MV-4-11 (cell line): ENCODE measurements around the gene INPP5A.

Experiments used
- DNase-seq: peaks from one replicate; lab custom pipeline; 2025; lab: John Stamatoyannopoulos, UW

The INPP5A gene

DNA sequence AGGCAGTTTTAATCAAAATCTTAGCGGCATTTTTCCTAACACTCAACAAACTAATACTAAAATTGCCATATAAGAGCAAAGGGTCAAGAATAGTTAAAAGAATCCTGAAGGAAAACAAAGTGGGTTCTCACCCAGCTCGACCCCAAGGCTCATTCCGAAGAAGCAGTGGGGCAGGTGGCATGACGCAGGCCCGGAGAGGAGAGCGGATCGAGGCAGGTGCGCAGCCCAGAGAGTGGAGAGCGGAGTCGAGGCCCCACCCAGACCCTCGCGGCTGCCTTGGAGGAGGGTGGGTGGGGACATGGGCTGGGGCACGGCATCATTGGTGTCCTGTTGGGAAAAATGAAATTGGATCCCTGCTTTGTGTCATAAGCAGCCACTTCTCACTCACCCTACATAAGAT lies 109.8 kb downstream of the INPP5A start:
- DNase-seq = no peak

DNA sequence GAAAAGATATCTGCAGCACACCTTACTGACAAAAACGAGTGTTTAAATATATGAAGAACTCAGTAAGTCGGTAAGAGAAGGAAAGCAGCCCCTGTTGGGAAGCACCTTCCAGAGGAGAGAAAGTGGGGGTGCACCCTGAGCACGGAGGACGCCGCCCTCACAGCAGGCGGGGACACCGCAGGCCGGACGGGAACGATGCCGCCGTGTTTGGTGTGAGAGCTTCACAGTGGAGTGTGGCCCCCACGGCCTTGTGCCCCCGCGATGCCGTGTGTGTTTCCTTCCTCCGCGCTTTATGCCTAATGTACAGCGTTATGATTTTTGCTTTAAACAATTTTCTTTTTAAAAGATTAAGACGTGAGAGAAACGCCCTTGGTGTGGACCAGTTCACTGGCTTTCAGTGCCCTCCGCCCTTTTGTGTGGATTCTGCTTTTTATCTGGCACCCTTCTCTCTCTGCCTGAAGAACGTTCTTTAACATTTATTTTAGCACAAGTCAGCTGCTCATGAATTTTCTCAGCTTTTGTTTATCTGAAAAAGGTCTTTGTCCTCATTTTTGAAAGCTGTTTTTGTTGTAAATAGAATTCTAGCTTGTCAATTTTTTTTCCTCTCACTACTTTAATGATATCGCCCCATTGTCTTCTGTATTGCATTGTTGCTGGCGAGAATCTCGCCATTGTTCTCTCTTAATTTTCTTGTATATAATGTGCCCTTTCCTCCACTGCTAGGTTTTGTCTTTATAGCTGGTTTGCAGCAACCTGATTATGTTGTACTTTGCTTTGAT lies 110.7 kb downstream of the INPP5A start:
- DNase-seq = no peak

DNA sequence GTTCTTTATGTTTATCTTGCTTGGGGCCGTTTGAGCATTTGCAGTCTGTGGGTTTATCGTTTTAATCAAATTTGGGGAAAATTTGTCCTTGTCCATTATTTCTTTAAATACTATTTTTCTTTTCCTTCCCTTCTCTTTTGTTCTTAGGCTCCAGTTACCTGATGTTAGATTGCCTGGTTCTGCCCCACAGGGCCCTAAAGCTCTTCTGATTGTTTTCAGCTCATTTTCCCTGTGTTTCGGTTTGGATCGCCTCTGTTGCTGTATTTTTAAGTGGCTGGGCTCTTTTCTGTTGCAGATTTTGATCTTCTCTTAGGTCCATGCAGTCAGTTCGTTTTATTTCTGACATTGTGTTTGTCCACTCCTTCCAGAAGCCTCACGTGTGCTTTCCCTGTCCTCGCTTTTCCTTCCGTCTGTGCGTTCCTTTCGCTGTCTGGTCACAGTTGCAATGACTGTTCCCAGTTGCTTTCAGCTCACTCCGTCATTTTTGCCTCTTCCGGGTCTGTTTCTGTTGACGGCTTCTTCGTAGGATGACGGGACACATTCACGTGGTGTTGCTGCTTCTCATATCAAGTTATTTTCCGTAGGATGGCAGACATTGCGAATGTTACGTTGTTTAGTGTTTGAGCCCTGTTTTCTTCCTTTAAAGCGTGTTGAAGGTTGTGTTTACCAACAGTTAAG lies 111.4 kb downstream of the INPP5A start:
- DNase-seq = no peak

DNA sequence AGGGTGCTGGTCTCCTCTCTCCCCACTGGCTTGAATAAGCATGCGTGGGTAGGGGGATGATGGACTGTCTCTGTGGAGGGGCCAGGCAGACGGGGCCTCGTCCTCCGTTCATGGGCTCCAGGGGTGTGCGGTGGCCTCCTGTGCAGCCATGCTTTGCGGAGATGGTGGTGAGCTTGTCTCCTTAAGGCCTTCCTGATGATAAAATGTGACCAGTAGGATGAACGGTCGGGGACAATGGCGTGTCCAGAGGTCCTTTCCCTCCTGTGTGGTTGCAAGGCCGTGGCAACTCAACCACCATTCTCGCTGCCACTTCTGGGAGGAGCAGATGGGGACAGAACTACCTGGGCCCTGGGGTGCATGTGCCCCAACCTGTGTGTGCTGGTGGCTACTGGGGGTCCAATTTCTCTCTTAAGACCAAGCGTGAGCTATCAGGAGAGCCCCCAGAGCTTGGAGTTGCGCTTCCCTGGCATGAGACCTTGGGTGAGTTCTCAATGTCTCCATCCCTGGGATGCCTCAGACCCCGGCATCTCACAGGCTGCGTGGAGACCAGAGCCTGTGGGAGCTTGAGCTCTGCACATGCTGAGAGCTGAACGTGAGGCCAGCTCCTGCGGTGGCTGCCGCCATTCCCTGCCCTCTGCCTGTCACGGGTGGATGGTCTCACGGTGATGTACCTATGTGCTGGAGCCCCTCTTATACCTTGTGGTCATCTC lies 112.2 kb downstream of the INPP5A start:
- DNase-seq = no peak

DNA sequence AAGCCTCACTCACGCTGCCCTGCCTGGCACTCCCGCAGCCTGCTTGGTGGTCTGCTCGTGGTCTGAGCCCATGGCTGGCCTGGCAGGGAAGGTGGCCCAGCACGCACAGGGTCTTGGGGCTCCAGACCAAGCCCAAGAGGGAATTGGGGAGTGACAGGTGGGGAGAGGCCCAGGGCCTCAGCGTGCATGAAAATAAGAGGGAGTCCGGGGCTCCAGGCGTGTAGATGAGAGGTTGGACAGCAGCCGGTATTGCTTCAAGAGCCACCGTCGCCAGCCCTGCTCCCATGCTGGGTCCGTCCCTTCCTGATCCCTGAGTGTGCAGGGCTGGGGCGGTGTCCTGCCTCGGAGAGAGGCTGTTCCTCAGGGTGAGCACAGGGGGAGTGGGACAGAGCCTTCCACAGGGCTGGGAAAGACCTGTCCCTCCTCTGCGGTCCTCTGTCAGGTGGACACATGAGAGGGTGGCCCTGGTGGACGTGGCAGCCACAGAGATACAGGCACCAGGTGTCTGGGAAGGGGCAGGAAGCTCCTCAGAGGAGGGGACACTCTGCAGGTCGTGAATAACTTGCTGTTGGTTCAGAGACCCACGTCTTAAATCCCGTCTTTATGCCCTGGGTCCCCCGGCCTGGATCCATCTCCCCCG lies 113.1 kb downstream of the INPP5A start:
- no peak for DNase-seq

DNA sequence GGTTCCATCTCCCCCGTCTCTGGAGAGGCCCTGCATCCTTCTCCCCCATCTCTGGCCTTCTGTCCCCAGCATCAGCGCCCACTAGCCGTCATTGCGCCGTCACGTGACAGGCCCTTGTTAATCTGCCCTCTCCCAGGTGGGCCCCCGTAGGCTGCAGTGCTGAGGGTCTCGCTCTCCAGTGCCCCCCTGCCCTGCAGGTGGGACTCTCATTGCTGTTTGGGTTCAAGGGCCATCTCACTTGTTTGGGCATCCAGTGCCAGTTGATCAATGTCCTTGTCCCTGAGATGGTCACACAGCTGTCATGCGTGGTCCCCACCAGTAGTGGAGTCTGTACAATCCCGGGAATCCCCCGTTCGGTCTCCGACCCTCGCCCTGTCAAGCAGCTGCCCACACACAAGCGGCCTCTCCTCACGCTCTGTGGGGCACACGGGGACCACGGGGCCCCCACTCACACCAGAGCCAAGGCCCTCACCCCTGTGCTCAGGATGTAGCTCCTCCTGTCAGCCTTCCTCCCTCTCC lies 114.0 kb downstream of the INPP5A start:
- no peak for DNase-seq

DNA sequence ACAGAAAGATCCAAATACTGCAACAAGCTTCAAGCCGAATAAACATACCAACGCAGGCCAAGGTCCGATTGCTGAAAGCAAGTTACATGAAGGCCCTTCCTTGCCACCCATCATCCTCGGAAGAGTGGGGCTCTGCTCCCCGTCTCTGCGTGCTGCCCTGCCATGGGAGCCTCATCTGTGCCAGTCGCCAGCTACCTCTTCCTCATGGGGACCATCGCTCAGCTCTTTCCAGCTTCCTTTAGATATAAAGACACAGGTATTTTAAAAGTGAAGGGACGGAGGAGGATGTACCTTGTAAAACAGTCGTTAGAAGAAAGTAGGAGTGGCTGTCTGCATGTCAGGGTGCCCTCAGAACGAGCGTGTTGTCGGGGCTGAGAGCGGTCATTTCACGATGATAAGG lies 114.9 kb downstream of the INPP5A start:
- DNase-seq = no peak

DNA sequence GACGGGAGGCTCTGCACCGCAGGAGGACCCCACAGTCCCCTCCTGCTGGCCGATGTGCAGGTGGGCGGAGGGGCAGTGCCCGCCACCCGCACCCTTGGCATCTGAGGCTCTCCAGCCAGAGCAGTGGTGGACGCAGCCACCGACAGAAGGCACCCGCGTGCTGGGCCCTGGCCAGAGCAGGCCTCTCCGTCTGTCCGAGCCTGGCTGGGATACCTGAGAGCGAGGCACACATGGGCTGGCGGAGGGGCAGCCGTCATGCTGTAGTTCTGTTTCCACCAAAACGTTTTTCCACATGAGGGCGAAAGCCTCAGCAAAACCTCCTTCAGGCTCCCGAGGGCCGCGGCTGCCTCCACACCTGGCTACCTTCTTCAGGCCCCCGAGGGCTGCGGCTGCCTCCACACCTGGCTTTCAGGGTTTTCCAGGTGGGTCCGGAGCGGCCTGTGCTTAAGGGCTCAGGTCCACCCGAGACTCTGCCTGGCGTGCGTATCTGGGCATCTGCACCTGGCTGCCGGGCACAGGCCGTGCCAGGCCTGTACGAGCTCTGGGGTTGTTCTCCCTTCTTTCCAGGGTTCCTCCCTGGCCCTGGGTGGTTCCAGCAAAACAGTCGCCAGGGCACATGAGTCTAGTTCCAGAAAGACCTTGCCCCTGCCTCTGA lies 115.5 kb downstream of the INPP5A start:
- no peak for DNase-seq

DNA sequence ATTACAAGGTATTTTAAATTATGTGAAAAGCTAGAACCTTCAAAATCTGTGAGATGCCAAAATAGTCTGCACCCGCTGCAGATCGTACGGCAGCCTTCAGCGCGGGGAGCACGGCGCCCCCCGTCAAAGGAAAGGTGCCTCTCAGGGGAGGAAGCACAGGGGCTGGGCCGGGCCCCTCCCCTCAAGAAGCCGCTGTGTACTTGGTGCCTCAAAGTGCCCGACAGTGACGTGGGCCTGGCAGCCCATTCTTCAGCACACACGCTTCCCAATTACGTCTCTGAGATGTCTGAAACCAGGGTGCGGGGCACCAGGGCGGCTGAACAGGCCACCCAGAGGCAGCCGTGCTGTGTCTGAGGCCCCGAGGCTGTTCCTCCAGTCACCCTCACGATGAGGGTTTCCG lies 116.1 kb downstream of the INPP5A start:
- DNase-seq = no peak

DNA sequence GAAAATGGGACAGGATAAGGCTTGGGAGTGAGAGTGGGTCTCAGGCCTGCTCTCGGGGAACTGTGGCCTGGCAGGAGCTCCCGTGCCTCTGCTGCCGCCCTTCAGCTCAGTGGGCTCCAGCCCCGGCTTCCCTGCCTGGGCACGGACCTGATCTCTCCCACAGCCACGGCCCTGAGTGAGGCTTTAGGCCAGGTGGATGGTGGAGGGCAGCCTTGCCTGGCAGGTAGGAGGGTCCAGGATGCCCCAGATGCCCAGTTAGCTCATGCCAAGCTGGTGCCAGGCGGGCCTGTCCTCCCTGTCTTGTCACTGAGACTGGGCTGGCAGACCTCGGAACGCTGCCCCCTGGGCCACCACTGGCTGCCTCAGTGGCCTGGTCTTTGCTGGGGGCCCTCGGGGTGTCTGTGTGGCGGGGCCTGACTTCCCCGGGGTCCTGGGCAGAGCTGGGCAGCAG lies 116.6 kb downstream of the INPP5A start:
- no peak for DNase-seq

DNA sequence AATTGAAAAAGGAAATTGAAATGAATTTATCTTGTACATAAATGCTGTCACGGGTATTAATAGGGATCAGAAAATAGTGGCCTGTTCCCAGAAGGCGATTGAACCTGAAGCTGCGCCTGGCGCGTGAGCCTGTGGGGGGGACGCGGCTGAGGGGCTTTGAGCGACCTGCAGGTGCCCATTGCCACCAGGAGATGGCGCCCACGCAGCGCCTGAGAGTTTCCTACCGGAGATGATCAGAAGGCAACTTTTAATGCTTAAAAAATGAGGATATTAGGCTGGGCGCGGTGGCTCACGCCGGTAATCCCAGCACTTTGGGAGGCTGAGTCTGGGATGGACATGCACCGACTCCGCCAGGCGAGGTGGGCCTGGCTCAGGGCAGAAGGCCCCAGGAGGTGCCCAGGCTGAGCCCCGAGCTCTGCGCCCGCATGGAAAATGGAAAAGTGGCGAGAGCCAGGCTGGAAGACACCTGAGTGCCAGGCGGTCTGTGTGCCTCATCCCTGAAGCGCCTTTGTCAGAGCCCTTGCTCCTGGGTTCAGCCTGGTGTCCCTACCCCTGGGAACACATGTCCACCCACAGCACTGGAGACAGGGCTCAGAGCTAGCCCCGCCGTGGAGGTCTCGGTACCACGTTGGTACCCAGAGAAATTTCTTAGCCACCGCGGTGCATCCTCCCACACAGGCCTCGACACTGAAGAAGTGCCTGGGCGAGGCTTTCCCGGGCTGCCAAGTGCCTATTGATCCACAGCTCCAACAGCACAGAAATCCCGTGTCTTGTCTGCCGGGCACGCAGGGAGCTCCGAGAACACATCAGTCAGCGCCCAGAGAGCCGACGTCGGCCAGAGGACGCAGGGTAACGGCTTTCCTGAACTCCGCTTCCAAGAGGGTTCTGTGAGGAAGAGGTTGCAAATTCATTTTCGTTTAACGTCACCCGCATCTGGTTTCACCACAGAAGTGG lies 117.4 kb downstream of the INPP5A start:
- DNase-seq = peak; percentile 10

DNA sequence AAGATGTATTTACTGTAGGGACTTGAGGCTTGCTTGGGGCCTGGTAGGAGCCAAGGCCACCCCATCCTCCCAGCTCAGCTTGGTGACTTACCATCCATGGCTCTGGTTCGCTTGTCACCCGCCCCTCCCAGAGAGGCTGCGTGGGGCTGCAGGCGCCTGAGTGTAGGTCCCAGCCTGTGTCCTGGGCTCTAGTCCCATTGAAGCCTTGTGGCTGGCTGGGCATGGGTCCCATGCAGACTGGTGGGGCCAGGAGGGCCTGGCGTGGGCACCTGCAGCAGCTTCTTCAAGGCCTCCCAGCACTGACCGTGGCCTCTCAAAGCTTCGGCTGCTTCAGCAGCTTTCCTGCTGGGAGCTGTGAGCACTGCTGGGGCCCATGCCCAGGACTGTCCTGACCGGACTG lies 118.1 kb downstream of the INPP5A start:
- no peak for DNase-seq

DNA sequence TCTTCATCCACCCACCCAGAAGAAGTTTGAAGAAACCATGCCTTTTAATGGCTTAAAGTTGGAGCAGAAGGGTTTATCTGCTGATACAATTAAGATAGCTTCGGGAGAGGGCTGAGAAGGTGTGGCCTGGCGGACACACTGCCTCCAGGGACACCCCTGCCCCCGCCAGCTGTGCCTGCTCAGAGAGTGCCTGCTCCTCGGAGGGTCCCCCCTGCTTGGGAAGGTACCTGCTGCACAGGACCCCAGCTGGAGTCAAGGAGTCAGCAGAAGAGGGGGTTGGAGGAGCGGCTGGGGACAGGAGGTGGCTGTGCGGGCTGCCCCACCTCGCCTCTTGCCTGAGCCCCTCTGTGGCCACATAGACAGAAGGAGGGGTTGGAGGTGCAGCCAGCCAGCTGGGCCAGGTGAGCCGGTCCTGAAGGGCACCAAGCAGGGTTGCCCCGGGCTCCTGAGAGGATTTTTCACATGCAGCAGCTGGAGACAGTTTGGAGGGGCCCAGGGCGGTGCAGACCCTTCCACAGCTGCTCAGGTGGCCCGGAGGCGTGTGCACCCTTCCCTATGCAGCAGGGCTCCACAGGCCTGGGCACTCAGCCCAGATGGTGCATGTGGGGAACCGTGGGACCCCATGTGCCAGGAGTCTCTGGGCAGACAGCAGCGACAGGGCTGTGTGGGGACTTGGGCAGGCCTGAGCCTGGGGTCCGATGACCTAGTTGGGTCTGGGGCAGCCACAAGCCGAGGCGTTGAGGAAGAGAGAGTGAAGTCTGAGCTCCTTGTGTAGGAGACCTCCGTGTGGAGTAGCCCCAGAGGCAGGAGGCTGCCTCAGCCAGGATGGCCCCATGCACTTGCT lies 118.9 kb downstream of the INPP5A start:
- no peak for DNase-seq

DNA sequence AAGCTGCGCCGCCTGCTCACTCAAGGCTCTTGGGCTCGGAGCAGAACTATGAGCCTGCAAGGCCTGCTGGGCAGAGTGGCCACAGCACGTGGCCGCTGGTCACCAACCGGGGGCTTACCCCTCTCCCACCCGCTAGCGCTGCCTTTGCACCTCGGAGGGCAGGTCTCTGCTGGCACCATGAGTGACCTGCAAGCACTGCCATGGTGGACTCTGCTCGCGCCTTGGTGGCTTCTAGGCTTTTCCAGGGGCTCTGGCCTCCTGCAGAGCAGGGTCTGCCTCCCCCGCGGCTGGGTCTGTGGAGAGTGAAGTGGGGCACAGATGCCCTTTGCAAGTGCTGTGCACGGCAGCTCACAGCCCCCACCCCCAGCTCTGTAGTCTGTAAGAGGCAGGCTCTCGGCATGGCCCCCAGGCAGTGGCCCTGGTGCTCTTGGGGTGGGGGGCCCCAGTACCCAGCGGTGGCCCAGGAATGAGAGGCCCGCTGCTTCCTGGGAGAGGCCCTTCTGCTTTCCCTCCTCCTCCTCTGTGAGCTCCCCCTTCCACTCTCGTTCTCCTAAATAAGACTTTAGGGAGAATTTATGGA lies 119.6 kb downstream of the INPP5A start:
- DNase-seq = no peak

DNA sequence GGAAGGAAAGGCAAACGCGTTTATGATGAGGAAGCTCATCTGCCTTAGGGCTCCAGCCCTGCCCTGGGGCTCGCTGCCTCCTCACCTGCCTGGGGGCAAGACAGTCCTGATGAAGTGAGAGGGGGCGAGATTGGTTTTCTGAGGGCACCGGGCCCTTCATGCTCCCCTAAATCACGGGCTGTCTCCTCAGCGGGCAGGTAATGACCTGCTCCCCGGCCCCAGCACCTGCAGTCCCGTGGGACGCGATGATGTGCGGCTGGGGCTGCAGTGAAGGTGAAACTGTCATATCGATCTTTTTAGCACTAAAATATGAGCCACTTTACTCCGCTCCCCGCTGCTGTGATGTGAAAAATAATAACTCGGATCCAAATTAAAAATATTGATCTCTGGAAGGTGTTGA lies 120.2 kb downstream of the INPP5A start:
- DNase-seq = no peak

DNA sequence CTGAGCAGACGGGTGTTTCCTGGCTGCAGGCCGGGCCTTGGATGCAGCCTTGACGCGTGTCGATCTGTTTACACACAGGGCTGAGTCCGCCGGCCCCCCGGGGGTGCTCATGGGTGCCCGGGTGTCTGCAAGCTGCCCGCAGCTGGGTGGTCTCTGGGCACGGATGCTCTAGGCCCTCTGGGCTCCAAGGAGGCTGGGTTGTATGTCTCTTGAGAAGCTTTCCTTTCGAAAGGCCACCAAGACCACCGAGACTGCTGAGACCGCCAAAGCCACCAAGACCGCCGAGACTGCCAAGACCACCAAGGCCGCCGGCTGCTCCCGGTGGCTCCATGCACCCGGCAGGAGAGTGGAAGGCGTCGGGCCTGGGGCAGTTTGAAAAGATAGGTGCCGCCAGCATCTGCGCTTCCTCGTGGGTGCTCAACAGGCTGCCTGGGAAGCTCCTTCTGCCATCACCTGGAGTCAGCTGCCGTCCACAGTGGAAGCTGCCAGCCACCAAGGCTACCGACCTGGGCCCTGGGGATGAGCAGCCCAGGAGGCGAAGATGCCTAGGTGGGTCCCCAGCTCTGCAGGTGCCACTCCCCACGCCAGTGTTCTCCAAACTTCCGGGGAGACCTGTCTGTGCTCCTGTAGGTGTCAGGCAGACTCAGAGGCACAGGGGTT lies 121.1 kb downstream of the INPP5A start:
- DNase-seq = no peak

DNA sequence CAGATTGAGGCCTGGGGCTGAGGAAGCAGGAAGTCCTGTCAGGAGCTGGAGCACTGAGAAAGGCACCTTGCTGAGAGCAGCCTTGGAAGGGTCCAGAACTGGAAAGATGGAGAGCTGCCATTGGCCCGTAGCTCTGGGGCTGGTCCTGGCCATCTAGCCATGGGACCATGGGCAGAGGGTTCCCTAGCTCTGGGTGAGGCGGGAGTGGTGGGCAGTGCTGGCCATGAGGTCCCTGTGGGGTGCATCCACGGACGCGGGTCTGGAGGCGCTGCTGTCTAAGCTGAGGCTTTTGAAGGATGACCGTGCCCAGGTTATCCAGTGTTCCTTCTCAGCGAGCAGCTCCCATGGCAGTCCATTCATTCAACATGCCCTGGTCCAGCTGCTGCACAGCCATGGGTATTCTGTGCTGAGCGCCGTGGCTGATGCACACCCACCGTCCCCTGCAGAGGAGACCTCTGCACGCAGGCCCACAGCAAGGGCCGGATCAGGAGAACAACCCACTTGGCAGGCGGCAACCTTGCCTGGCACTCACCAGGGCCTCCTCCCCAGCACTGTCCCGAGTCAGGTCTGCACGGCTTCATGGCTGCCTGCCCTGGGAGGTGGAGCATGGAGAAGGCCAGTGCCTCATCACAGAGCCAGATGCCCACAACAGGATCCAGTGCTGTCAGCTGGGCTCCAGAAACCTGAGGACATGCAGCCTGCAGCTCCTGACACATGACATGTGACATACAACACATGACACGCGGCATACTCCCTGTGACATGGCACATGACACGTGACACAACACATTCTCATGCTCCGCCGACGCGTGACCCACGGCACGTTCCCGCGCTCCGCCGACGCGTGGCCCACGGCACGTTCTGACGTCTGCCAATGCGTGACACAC lies 121.9 kb downstream of the INPP5A start:
- no peak for DNase-seq

DNA sequence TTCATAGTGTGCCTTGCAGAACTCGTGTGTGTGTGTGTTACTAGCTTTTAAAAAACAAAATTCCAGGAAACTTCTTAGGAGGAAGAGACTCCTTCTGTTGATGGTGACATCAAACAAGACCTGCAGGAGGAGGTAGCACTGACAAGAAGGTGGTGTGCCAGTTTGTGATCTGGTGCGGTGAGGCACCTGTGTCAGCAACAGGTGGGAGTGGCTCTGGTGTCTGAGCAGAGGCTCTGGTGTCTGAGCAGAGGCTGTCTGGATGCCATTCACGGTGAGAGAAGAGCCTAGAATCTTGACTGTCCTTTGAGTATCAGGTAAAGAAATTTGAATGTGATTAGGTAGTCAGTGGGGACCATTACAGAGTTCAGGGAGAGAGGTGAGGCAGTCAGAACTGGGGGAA lies 122.8 kb downstream of the INPP5A start:
- DNase-seq = no peak
